Activated gamma-delta T cell (primary cell): Measurements from ENCODE around the gene ANXA1.
"Not testable (repeated sequence)": the region's sequence is repeated elsewhere in the genome, so short reads cannot be mapped to it uniquely, and the experiment has no call there.

Source experiments
- DNase-seq: peaks from one replicate; lab custom pipeline; 2025; lab: John Stamatoyannopoulos, UW

The ANXA1 gene

GRCh38 chr9:73168298-73168934, 16.8 kb downstream of the ANXA1 start:
- DNase-seq: no peak

GRCh38 chr9:73170185-73170957, 18.7 kb downstream of the ANXA1 start:
- DNase-seq: no peak

DNA sequence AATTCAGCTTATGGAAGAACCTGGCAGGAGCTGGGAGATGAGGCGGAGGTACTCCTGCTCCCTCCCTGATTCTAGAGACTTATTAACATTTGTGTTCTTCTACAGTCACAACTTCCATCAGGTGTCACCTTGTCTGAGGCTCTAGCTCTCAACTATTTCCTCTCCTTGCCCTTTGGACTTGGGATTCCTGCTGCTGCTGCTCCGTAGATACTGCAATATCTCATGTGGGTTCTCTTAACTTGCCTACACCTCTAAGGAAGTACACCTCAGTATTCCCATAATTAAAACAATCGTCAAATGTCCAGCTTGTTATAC, 21.2 kb downstream of the ANXA1 start:
- DNase-seq: no peak

DNA sequence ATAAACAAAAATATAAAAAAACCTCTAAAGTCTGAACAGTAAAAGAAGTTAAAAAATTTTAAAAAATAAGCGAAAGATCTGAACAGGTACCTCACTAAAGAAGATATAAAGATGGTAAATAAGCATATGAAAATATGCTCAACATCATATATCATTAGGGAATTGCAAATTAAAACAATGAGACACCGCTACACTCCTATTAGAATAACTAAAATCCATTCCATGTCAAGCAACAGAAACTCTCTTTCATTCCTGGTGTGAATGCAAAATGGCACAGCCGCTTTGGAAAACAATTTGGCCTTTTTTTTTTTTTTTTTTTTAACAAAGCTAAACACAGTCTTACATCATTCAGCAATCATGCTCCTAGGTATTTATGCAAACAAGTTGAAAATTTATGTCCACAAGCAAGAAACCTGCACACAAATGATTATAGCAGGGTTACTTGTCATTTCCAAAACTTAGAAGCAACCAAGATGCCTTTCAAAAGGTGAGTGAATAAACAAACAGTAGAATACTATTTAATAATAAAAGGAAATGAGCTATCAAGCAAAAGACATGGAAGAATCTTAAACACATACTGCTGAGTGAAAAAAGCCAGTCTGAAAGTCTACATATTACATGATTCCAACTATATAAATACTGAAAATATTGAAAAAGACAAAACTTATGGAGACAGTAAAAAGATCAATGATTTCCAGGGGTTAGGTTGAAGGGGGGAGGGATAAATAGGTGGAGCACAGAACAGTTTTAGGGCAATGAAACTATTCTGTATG, 22.1 kb downstream of the ANXA1 start:
- no peak for DNase-seq

GRCh38 chr9:73174330-73174980, 22.8 kb downstream of the ANXA1 start:
- DNase-seq: no peak

DNA sequence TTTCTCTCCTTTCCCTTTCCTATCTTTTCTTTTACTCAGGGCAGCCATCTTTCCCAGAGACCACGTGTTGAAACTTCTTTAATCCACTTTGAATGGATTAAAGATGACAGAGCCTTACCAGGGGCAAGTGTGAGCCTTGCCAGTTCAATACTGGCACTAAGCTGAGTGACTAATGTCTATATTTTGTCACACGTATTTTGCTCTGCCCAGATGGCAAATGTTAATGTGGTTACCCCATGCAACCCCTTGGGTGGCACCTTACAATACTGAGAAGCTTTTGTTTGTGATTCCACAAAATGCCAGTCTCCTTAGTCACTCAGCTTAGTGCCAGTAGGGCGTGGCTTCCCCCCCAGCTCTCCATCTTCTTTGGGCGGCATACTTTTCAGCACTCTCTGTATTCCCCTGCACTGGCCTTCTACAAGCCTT, 24.8 kb downstream of the ANXA1 start:
- no peak for DNase-seq

- no peak for DNase-seq
Measured at GRCh38 chr9:73178044-73178443, 26.4 kb downstream of the ANXA1 start.

DNA sequence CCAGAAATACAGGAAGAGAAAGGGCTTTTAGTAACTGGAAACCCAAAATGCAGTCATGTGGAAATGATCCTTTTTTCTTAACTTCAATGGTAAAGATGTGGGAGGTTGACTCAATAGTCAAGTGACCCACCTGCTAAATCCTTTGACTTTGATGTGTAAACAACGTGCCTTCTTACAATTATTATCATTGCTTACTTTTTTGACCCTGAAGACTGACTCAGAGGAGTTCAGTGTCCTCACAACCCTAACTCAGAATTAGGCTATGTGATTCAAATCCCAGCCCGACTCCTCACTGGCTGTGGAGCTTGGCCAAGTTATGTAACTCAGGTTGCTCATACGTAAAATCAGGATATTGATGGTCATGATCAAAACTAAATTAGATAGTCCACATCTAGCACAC, 27.9 kb downstream of the ANXA1 start:
- no peak for DNase-seq

- DNase-seq: no peak
Measured at GRCh38 chr9:73180403-73180802, 28.7 kb downstream of the ANXA1 start.

DNA sequence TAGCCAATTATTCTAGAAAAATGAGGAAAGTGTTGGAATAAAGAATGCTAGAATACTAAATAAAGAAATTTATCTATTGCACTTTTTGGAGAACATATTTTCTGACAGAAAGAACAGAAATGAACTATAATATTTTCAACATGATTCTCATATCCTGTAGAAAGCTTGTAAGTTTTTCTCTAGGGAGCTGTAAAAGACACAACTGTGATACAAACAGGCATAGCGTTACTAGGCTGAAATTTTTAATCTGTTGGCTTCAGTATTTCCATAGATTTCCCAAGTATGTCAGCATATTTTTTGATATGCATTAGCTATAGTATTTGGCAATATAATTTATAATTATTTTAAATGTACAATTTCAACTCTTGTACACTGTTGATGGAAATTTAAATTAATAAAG, 31.3 kb downstream of the ANXA1 start:
- no peak for DNase-seq

GRCh38 chr9:73183428-73183827, 31.8 kb downstream of the ANXA1 start:
- DNase-seq: no peak

DNA sequence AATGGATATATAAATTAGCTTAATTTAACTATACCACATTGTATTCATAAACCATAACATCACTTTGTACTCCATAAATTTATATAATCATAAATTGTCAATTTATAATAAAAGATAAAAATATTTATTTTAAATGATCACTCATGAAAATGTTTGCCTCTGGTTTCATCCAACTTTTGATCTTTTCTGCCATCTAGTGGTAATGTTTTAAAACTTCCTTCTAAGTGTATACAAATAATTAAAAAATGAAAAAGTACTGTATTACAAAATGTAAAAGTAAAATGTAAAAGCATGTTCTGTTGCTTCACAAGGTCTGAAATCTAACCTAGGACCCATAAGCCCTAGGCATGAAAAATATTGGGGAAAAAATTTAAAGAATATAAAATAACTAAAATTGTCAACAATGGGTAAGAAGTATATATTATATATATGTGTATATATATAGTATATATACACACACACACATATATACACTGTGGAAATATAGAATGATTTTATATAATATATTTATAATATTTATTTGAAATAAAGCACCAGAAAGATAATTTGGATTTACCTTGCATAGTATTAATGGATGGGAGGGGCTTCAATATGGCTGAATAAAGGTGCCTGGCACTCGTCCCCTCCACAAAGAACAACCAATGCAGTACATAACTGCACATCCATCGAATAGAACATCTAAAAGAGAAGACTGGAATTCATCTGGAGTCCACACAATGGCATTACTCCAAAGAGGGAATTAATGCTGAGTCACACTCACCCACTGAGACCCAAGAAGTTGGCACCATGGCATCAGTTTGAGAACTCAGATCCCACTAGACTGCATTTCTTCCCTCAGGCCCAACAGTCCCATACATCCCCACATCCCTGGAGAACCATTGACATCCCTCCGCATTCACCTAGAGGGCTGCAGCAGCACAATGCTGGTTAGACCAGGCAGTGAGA, 32.5 kb downstream of the ANXA1 start:
- no peak for DNase-seq

- DNase-seq: not testable (repeated sequence)
Measured at GRCh38 chr9:73191109-73191508, 39.4 kb downstream of the ANXA1 start.

DNA sequence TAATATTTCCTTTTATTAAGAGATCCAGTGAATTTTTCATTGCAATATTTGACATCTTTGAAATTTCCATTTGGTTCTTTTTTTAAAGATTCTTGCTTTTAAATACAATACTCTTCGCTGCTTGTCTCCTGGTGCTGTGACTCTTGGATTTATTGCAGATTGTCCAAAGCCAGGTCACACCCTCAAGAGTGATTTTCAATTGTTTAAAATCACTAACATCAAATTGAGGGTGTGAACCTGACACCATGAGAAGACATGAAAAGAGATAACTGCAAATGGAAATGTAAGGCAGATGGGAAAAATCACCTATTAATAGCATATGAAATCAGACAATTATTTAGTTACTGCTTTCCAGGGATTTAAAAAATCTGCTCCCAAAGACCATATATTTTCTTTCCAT, 42.6 kb downstream of the ANXA1 start:
- no peak for DNase-seq

DNA sequence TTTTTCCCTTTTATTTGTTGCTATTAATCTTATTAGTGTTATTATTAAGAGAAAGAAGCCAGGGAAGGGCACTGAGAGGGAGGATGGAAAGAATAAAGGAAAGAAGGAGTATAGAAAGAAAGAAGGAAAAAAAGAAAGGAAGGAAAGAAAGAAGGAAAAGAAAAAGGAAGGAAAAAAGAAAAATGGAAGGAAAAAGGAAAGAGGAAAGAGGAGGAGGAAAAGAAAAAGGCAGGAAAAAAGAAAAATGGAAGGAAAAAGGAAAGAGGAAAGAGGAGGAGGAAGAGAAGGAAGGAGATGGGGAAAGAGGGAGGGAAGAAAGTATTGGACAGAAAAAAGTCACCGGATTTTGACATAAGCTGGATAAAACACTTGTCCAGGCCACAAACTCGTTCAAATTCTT, 47.8 kb downstream of the ANXA1 start:
- DNase-seq: no peak

GRCh38 chr9:73199886-73200285, 48.2 kb downstream of the ANXA1 start:
- DNase-seq: no peak

GRCh38 chr9:73200694-73201452, 49.2 kb downstream of the ANXA1 start:
- no peak for DNase-seq

DNA sequence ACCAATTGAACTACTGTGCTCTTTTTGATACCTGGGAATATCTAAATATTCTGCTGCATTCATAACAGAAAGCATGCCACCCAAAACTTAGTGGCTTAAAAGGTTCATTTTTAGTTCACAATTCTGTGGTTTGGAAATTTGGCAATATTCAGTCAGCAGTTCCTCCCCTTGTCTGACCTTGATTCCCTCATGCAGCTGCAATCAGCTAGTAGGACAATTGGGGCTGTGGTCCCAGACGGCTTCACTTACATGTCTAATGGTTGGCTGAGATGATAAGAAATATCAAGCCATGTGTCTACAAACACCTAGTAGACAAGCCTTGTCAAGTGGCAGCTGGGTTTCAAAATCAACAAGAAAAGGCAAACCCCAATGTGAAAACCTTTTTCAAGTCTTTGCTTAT, 51.3 kb downstream of the ANXA1 start:
- no peak for DNase-seq

DNA sequence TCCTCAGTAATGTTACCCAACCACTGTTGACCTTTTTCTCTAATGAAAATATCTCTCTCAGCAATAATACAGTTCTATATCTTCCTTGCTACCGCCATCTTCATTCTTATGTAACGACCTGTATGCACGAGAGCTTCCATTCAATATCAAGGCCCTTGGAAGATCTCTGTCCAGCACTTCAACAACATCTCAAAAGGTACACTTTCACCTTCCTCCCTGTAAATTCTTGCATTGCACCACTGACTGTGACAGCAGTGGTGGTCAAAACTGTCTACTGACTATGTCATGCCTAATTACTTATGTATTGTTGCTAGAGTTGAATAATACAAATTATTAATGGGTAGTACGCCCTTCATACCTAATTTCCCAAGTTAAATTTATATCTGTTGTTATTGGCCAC, 53.3 kb downstream of the ANXA1 start:
- DNase-seq: no peak

DNA sequence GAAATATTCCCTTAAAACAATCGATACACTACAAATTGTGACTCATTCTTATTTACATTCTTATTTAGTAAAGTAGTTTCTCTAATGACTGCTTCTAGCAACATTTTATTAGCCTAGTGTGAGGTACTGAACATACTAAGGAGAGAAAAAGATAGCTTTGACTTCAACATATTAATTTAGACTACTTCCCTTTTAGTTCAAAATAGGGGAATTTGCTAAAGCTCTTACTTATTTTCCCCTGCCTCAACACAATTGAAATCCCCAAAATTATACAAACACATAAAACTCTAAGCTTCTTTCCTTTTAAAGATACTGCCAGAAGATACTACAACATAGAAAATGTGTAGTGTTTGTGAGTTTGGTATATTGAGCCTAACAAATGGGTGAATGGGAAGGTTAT, 55.2 kb downstream of the ANXA1 start:
- DNase-seq: no peak
